Mucosa of rectum (tissue), 2 donors: ENCODE results near the gene RASL11B.
"Not testable (repeated sequence)": the region's sequence is repeated elsewhere in the genome, so short reads cannot be mapped to it uniquely, and the experiment has no call there.

Source experiments
- H3K27ac ChIP-seq, 2 donors: one replicate each; pipeline ENCODE4 v1.7.0; 2013; ENCODE audit warnings: inconsistent platforms in 2 of 2, low read depth in 2 of 2, low read length in 2 of 2
- H3K27me3 ChIP-seq, 2 donors: one replicate each; pipeline ENCODE4 v1.7.0; 2013; ENCODE audit warnings: low read length in 2 of 2; ENCODE audit not compliant: control insufficient read depth in 2 of 2, insufficient read depth in 2 of 2
- H3K36me3 ChIP-seq, 2 donors: one replicate each; pipeline ENCODE4 v1.7.0; 2013; ENCODE audit warnings: low read length in 2 of 2; ENCODE audit not compliant: control insufficient read depth in 2 of 2, insufficient read depth in 2 of 2
- H3K4me1 ChIP-seq, 2 donors: one replicate each; pipeline ENCODE4 v1.7.0; 2013; ENCODE audit warnings: low read length in 2 of 2, mild to moderate bottlenecking in 1 of 2; ENCODE audit not compliant: control insufficient read depth in 2 of 2, insufficient read depth in 2 of 2
- H3K4me3 ChIP-seq, 2 donors: one replicate each; pipeline ENCODE4 v1.7.0; 2013; ENCODE audit warnings: low read length in 2 of 2
- H3K9ac ChIP-seq, 2 donors: one replicate each; pipeline ENCODE4 v1.7.0; 2013; ENCODE audit warnings: low read length in 2 of 2, low read depth in 1 of 2, mild to moderate bottlenecking in 1 of 2
- H3K9me3 ChIP-seq, 2 donors: one replicate each; pipeline ENCODE4 v1.7.0; 2013; ENCODE audit warnings: low read length in 2 of 2; ENCODE audit not compliant: control insufficient read depth in 2 of 2
- donor health status: healthy.
- donor health status: Normal muscosa, but diverticular disease.

Gene RASL11B

DNA sequence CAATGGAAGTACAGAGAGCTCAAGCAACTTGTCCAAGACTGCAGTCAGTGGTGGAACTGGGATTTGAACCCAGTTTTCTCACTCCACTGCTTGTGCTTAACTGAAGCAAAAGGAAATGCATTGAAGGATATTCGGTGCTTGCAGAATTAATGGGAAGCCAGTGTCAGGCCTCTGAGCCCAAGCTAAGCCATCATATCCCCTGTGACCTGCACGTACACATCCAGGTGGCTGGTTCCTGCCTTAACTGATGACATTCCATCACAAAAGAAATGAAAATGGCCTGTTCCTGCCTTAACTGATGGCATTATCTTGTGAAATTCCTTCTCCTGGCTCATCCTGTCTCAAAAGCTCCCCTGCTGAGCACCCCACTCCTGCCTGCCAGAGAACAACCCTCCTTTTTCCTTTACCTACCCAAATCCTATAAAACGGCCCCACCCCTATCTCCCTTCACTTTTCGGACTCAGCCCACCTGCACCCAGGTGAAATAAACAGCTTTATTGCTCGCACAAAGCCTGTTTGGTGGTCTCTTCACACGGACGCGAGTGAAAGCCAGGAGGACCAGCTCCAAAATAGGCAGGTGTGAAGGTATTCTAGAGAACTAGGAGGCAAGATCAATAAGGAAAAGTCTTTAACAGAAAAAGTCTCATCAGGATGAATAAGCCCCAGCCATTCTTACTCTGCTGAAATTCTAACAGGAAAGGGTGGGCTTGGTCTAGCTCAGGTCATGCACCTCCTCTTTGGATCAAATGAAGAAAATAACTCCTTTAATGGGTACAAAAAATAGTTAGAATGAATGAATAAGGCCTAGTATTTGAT is 27.3 kb upstream of the RASL11B start:
- H3K27ac ChIP-seq, H3K4me1 ChIP-seq, H3K9ac ChIP-seq, H3K36me3 ChIP-seq, H3K9me3 ChIP-seq, H3K4me3 ChIP-seq, H3K27me3 ChIP-seq: not testable (repeated sequence)

DNA sequence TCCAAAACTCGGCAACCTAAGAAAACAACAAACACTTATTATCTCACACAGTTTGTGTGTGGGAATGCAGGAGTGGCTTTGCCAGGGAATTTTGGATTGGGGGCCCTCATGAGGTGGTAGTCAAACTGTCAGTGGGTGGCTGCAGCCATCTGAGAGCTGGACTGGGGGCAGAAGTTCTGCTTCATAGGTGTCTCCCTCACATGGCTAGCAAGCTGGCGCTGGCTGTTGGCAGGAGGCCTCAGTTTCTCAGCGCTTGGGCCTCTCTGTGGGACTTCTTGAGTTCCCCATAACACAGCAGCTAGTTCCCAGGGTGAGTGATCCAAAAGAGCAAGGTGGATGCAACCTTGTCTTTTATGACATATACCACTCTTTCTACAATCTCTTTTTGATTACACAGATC is 26.0 kb upstream of the RASL11B start:
- no peaks in the 10 kb centered on the region for H3K4me1 ChIP-seq
- H3K9me3 ChIP-seq: no peaks in the 10 kb centered on the region
- no peaks in the 10 kb centered on the region for H3K36me3 ChIP-seq
- no peak overlapping the region for H3K27ac ChIP-seq
- no peaks in the 10 kb centered on the region for H3K27me3 ChIP-seq
- no peak overlapping the region for H3K9ac ChIP-seq
- H3K4me3 ChIP-seq: no peak overlapping the region

DNA sequence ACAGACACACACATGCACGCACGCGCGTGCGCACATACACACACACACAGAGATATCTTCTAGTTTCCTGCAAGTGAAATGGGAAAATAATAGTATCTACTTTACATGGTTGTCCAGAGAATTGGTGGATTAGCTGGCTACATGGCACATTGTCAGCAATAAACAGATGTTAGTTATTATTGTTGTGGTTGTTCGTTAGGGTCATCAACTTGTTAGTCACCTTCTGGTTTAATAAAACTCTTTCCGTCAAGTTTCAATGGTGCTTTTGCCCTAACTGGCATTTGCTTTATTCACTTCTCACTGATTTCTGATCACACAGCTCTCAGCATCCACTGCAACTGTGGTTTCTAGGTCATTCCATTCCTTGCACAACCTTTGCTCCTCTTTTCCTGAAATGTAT is 25.4 kb upstream of the RASL11B start:
- no peak overlapping the region for H3K9ac ChIP-seq
- H3K4me3 ChIP-seq: no peak overlapping the region
- no peaks in the 10 kb centered on the region for H3K9me3 ChIP-seq
- no peaks in the 10 kb centered on the region for H3K36me3 ChIP-seq
- H3K4me1 ChIP-seq: no peaks in the 10 kb centered on the region
- H3K27me3 ChIP-seq: no peaks in the 10 kb centered on the region
- no peak overlapping the region for H3K27ac ChIP-seq

DNA sequence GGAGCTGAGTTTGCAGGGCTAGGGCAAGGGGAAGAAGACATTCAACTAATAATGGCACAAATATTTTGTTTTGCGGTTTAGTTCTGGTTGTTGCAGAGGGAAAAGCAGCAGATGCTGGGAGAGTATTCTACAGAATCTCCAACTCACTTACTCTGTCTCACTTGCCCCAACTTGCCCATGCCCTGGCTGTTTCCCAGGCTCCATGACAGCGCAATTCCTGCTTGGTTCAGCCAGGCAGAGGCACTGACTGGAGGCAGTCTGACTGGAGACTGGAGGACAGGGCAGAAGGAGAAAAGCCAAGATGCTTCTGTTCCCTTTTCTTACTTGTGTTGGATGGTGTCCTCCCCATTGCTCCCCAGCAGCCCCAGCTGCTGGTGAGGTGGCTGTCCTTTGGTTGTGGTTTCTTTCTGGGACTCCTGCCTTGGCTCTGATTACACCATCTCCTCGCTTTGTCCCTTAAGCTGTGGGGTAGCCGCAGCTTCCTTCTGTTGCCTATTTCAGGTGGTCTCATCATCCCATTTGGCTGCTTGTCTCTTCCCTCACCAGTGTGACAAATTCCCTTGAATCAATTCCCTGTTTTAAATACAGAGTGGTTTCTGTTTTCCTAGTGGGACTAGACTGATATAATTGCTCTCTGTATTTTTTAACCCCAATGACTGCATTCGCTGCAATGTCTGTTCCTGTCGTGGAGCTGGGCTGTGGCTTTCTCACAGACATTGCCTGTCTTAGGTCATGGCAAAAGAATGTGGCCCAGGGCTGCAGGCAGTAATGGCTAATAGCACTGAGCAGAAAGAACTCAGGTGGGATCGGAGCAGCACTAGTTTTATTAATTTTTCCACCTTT is 24.2 kb upstream of the RASL11B start:
- no peaks in the 10 kb centered on the region for H3K4me1 ChIP-seq
- no peak overlapping the region for H3K4me3 ChIP-seq
- no peak overlapping the region for H3K9ac ChIP-seq
- H3K9me3 ChIP-seq: no peaks in the 10 kb centered on the region
- H3K27ac ChIP-seq: no peak overlapping the region
- no peaks in the 10 kb centered on the region for H3K36me3 ChIP-seq
- H3K27me3 ChIP-seq: no peaks in the 10 kb centered on the region

DNA sequence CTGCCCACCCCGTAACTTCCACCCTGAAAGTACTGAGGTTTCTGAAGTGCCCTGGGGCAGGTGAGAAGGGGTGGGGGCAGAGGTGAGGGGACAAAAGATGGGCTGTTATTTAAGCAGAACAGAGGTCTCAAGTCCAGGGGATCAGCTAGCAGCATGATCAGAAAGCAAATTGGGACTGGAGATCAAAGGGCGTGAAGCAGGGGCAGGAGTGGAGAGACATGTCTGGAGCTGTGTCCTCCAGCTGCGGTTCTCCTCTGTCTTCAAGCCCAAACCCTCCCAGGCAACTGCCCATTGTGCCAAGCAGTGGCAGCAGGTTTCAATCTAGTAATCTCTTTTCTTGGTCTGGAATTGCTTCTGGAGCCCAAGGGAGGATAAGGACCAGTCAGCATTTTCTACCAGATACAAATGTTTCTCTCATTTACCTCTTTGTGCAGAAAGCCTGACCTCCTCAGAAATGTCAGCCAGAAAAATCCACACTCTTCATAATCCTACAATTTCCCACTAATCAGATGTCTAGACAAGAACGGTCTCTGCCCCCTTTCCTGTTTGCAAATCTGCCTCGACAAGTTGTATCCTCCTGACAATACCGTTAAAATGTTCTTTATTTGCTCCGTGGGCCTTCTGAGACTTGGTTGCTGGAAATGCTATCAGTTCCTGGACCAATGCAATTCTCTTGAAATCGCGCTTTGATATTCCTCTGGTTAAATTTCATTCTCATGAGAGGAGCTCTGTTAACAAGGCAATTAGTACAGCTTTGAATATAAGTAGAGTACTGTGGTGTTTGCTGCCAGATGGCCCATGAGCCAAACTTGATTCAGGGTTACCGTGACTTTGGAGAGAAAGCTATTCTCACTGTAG is 23.2 kb upstream of the RASL11B start:
- no peaks in the 10 kb centered on the region for H3K36me3 ChIP-seq
- H3K4me3 ChIP-seq: no peak overlapping the region
- H3K27me3 ChIP-seq: no peaks in the 10 kb centered on the region
- no peaks in the 10 kb centered on the region for H3K9me3 ChIP-seq
- no peak overlapping the region for H3K9ac ChIP-seq
- no peak overlapping the region for H3K27ac ChIP-seq
- H3K4me1 ChIP-seq: no peaks in the 10 kb centered on the region

DNA sequence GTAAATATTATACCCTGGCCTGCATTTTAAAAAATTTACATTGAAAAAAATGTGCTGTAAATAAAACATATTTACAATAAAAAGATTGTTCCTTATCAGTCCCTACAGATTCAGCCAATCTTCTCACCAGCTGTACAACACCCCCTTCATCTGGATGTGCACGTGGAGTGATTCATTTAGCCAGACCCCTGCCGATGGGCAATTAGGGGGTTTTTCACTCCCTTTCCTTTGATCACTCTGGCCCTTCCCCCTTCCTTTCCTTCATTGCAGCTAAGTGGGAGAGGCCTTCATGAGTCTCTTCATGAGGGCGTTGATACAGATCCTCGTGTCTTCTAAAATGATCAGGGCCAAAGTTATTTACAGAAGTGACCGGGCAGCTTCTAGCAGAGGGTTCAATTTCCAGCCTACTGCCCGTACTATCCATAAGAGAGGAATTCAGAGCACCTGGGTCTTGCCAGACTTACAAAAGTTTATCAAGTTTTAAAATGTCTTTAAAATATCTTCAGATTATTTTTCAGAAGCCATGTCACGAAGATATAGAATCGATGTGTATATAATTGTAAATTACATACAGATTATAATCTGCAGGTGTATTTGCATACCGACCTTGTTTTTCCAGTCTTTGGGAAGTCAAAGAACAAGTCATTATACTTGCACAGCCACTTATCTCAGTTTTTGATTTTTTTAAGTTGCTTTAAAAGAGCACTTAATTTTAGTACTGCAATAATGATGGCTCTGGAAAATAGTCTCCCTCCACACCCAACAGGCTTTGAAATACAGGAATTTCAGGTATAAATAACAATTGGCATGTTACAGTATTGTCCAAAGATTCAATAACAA is 21.4 kb upstream of the RASL11B start:
- H3K27me3 ChIP-seq: no peaks in the 10 kb centered on the region
- no peaks in the 10 kb centered on the region for H3K36me3 ChIP-seq
- H3K9ac ChIP-seq: no peak overlapping the region
- H3K27ac ChIP-seq: no peak overlapping the region
- H3K4me3 ChIP-seq: no peak overlapping the region
- H3K4me1 ChIP-seq: no peaks in the 10 kb centered on the region
- no peaks in the 10 kb centered on the region for H3K9me3 ChIP-seq

DNA sequence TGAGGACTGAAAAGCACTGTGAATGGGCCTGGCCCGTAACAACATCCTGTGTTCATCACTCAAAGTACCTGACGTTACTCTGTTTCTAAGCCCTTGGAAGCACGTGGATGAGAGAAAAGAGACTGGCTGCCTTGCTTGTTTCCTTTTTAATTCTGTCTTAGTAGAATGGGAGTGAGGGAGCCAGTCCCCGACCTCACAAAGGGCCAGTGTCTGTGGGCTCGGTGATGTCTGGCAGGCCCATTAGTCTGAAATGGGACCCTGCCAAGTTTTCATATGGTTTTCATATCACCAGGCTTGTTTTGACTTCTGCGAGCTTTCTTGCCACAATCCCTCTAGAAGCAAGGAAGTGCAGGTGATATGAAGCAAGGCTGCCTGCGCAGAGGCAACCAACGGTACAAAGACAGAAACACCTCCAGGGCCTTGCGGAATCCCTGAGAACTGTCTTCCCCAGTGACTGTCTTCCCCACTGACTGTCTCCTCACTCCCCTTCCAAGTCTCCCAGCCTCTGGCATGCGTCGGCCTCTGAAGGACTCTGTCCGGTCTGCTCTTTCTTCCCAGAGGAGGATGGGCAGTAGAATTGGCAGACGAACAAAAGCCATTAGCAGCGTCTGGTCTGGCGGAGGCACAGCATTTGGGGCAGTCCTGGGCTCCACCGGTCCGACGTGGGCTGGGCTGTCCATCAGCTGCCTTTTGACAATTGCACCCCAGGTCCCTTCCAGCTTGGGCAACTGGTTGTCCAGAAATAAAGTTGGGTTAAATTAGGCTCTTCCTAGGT is 20.2 kb upstream of the RASL11B start:
- Histone ChIP-seq H3K36me3 (no peaks in the 10 kb centered on the region), H3K9me3 (no peaks in the 10 kb centered on the region), H3K4me3 (no peak overlapping the region), H3K4me1 (no peaks in the 10 kb centered on the region), H3K9ac (no peak overlapping the region), H3K27me3 (no peaks in the 10 kb centered on the region), H3K27ac (no peak overlapping the region)

DNA sequence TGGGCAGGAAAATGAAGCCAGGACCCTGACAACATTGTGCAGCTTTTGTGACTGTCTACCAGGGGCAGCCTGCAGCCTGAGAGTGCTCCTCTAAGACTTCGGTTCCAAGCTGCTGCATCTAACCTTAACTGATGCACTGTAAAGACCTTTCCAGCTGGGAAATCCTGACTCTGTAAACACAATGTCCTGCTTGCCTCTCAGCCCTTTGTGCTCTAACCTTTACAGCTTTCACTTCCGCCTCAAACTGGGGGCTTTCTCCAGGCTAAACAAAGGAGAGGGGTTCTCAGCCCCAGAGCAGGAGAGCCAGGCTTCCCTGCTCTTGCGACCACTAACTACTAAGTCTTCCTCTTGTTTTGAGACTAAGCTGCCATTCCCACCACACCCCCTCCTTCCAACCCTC is 19.3 kb upstream of the RASL11B start:
- Histone ChIP-seq H3K4me1 (no peaks in the 10 kb centered on the region), H3K27ac (no peak overlapping the region)

DNA sequence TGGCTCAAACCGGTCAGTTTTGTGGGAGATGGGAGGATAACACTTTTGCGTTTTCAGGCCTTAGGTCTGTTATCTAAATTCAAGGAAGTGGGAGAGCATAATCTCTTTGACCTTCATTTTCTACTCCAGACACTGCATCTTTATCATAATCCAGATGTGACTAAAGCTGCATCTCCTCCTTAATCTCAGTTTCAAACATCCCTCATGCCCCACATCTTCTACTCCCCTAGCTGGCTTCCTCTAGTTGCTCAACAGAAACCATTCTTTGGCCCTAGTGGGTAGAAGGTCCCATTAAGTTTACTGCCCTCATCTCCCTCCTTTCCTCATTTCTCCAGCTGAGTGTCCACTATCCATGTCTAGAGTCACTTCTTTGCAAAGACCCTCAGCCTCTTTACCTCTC is 18.8 kb upstream of the RASL11B start:
- Histone ChIP-seq H3K4me1 (no peaks in the 10 kb centered on the region), H3K9me3 (no peaks in the 10 kb centered on the region), H3K9ac (no peak overlapping the region), H3K27me3 (no peaks in the 10 kb centered on the region), H3K36me3 (no peaks in the 10 kb centered on the region), H3K4me3 (no peak overlapping the region), H3K27ac (no peak overlapping the region)

More for the DNA sequence above, 19.3 kb upstream of the RASL11B start:
- H3K9ac ChIP-seq: no peak overlapping the region
- no peaks in the 10 kb centered on the region for H3K36me3 ChIP-seq
- H3K27me3 ChIP-seq: no peaks in the 10 kb centered on the region
- no peaks in the 10 kb centered on the region for H3K9me3 ChIP-seq
- no peak overlapping the region for H3K4me3 ChIP-seq
